Pericardium fibroblast (primary cell): ENCODE results near the gene PPHLN1. TPM values are rescaled to one million over a fixed set of nuclear protein-coding genes. Genes with fewer than 3 reads are reported as not detected.

Experiments
- total RNA-seq: library from RNA; depleted of rRNA; stranded (reverse); fragments of >200 nt; gene quantifications from 2 replicates; pipeline ENCODE4 v1.2.3, GENCODE V29; 2015

PPHLN1 gene
- total RNA-seq = 39.1 and 40.6 TPM in 2 replicates

GRCh38 chr12:42325653-42326474 lies at the start of gene PPHLN1, which contains the start of gene ZCRB1:
PPHLN1 (plus strand) TSS chr12:42326167; CDS start chr12:42335903, 9,736 bp downstream.
ZCRB1 (minus strand) TSS chr12:42326094; CDS start chr12:42324102, 1,992 bp downstream.

Other genes starting within 250 kb of the PPHLN1 start
- gene GXYLT1, start 181.3 kb upstream of the PPHLN1 start, total RNA-seq = 5.4 and 7.5 TPM in 2 replicates
- 4.9 and 6.4 TPM in 2 replicates for gene YAF2, start 87.9 kb upstream of the PPHLN1 start, total RNA-seq
- gene ZCRB1, start 73 bp upstream of the PPHLN1 start, total RNA-seq = 26.6 and 35.5 TPM in 2 replicates